Mucosa of rectum (tissue), 2 donors: ENCODE data around the gene IRF2BP1.
A peak's percentile ranks its signal among the peaks of the same experiment; 100 is the strongest.
"Not testable (repeated sequence)": the region's sequence is repeated elsewhere in the genome, so short reads cannot be mapped to it uniquely, and the experiment has no call there.

Experiments used
- H3K27ac ChIP-seq, 2 donors: one replicate each; pipeline ENCODE4 v1.7.0; 2013; ENCODE audit warnings: inconsistent platforms in 2 of 2, low read depth in 2 of 2, low read length in 2 of 2
- H3K27me3 ChIP-seq, 2 donors: one replicate each; pipeline ENCODE4 v1.7.0; 2013; ENCODE audit warnings: low read length in 2 of 2; ENCODE audit not compliant: control insufficient read depth in 2 of 2, insufficient read depth in 2 of 2
- H3K36me3 ChIP-seq, 2 donors: one replicate each; pipeline ENCODE4 v1.7.0; 2013; ENCODE audit warnings: low read length in 2 of 2; ENCODE audit not compliant: control insufficient read depth in 2 of 2, insufficient read depth in 2 of 2
- H3K4me1 ChIP-seq, 2 donors: one replicate each; pipeline ENCODE4 v1.7.0; 2013; ENCODE audit warnings: low read length in 2 of 2, mild to moderate bottlenecking in 1 of 2; ENCODE audit not compliant: control insufficient read depth in 2 of 2, insufficient read depth in 2 of 2
- H3K4me3 ChIP-seq, 2 donors: one replicate each; pipeline ENCODE4 v1.7.0; 2013; ENCODE audit warnings: low read length in 2 of 2
- H3K9ac ChIP-seq, 2 donors: one replicate each; pipeline ENCODE4 v1.7.0; 2013; ENCODE audit warnings: low read length in 2 of 2, low read depth in 1 of 2, mild to moderate bottlenecking in 1 of 2
- H3K9me3 ChIP-seq, 2 donors: one replicate each; pipeline ENCODE4 v1.7.0; 2013; ENCODE audit warnings: low read length in 2 of 2; ENCODE audit not compliant: control insufficient read depth in 2 of 2
- donor health status: healthy.
- donor health status: Normal muscosa, but diverticular disease.

The IRF2BP1 gene

GRCh38 chr19:45873219-45873772 lies 12.6 kb downstream of the IRF2BP1 start:
- Histone ChIP-seq H3K4me3 (no peak overlapping the region), H3K9me3 (no peaks in the 10 kb centered on the region), H3K9ac (peak overlapping the region in 1 of 2 donors; percentile 17), H3K36me3 (peaks cover 6 to 15% of the 10 kb centered on the region in 2 donors), H3K27ac (no peak overlapping the region), H3K4me1 (peaks cover 15 to 34% of the 10 kb centered on the region in 2 donors), H3K27me3 (no peaks in the 10 kb centered on the region)

DNA sequence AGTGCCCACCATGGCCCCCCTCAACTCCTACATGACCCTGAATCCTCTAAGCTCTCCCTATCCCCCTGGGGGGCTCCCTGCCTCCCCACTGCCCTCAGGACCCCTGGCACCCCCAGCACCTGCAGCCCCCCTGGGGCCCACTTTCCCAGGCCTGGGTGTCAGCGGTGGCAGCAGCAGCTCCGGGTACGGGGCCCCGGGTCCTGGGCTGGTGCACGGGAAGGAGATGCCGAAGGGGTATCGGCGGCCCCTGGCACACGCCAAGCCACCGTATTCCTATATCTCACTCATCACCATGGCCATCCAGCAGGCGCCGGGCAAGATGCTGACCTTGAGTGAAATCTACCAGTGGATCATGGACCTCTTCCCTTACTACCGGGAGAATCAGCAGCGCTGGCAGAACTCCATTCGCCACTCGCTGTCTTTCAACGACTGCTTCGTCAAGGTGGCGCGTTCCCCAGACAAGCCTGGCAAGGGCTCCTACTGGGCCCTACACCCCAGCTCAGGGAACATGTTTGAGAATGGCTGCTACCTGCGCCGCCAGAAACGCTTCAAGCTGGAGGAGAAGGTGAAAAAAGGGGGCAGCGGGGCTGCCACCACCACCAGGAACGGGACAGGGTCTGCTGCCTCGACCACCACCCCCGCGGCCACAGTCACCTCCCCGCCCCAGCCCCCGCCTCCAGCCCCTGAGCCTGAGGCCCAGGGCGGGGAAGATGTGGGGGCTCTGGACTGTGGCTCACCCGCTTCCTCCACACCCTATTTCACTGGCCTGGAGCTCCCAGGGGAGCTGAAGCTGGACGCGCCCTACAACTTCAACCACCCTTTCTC lies 13.6 kb downstream of the IRF2BP1 start:
- Histone ChIP-seq H3K9ac (no peak overlapping the region), H3K27ac (no peak overlapping the region), H3K27me3 (no peaks in the 10 kb centered on the region), H3K9me3 (no peaks in the 10 kb centered on the region), H3K4me1 (peaks cover 7 to 25% of the 10 kb centered on the region in 2 donors), H3K36me3 (peaks cover 6 to 15% of the 10 kb centered on the region in 2 donors), H3K4me3 (no peak overlapping the region)

DNA sequence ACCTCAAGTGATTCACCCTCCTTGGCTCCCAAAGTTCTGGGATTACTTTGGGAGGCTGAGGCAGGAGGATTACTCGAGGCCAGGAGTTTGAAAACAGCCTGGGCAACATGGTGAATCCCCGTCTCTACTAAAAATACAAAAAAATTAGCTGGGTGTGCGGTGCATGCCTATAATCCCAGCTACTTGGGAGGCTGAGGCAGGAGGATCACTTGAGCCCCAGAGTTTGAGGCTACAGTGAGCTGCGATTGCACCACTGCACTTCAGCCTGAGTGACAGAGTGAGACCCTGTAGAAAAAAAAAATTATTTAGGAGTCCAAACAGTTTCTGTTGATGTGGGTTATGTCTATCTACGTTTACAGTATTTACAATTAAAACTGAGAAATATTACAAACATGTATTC lies 15.1 kb downstream of the IRF2BP1 start:
- Histone ChIP-seq H3K4me1 (peaks cover 0 to 19% of the 10 kb centered on the region in 2 donors), H3K27ac (no peak overlapping the region), H3K4me3 (no peak overlapping the region), H3K27me3 (no peaks in the 10 kb centered on the region), H3K9me3 (no peaks in the 10 kb centered on the region), H3K36me3 (peaks cover 6 to 15% of the 10 kb centered on the region in 2 donors), H3K9ac (no peak overlapping the region)

DNA sequence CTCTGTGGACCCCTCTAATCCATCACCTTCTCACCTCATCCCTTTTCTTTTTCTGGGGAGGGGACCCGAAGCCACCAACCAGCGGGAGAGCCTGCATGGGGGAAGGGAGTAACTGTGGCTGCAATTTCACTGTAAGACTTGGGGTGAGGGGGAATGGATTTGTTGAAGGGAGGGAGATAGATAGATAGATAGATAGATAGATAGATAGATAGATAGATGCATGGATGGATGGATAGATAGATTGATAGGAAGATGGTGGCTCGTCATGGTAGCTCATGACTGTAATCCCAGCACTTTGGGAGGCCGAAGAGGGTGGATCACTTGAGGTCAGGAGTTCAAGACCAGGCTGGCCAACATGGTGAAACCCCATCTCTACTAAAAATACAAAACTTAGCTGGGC lies 18.7 kb downstream of the IRF2BP1 start:
- H3K9me3 ChIP-seq, H3K36me3 ChIP-seq, H3K27me3 ChIP-seq: not testable (repeated sequence)
- peak overlapping the region; percentile 81 to 86 for H3K9ac ChIP-seq
- H3K27ac ChIP-seq: peak overlapping the region; percentile 82 to 89
- peak overlapping the region; percentile 80 to 82 for H3K4me3 ChIP-seq
- peaks cover 10 to 11% of the 10 kb centered on the region in 2 donors for H3K4me1 ChIP-seq

- H3K27ac ChIP-seq: peak overlapping the region; percentile 82 to 89
- H3K27me3 ChIP-seq: no peaks in the 10 kb centered on the region
- no peaks in the 10 kb centered on the region for H3K9me3 ChIP-seq
- peak overlapping the region; percentile 81 to 86 for H3K9ac ChIP-seq
- H3K4me3 ChIP-seq: peak overlapping the region; percentile 80 to 82
- peaks cover 0 to 2% of the 10 kb centered on the region in 2 donors for H3K36me3 ChIP-seq
- H3K4me1 ChIP-seq: peaks cover 15% of the 10 kb centered on the region in 2 donors
Observed at GRCh38 chr19:45866400-45867176, 19.4 kb downstream of the IRF2BP1 start.

- H3K4me3 ChIP-seq: peak overlapping the region; percentile 80 to 82
Observed at GRCh38 chr19:45865269-45865948, 20.5 kb downstream of the IRF2BP1 start.

GRCh38 chr19:45864629-45865082 lies 21.3 kb downstream of the IRF2BP1 start:
- no peaks in the 10 kb centered on the region for H3K27me3 ChIP-seq
- no peaks in the 10 kb centered on the region for H3K9me3 ChIP-seq
- H3K4me1 ChIP-seq: peaks cover 15 to 20% of the 10 kb centered on the region in 2 donors
- H3K4me3 ChIP-seq: peak overlapping the region; percentile 80 to 82
- H3K9ac ChIP-seq: peak overlapping the region; percentile 75 to 86
- peaks cover 0 to under 1% of the 10 kb centered on the region in 2 donors for H3K36me3 ChIP-seq
- peak overlapping the region; percentile 82 to 89 for H3K27ac ChIP-seq

More at GRCh38 chr19:45865269-45865948, 20.5 kb downstream of the IRF2BP1 start:
- Histone ChIP-seq H3K9ac (peak overlapping the region; percentile 81 to 86), H3K27me3 (no peaks in the 10 kb centered on the region), H3K9me3 (no peaks in the 10 kb centered on the region), H3K36me3 (no peaks in the 10 kb centered on the region), H3K4me1 (peaks cover 15 to 20% of the 10 kb centered on the region in 2 donors), H3K27ac (peak overlapping the region; percentile 82 to 89)

GRCh38 chr19:45863840-45864628 lies 21.9 kb downstream of the IRF2BP1 start, which contains the start of gene FOXA3:
Gene FOXA3, plus strand, starts transcription at chr19:45864326. Its CDS starts 131 bp downstream, at chr19:45864457.
- Histone ChIP-seq H3K9ac (peak within 1 kb of the TSS; percentile 75 to 86), H3K27ac (peak within 1 kb of the TSS; percentile 89 to 96), H3K9me3 (no peaks in the 10 kb centered on the region), H3K36me3 (peaks cover 0 to 6% of the 10 kb centered on the region in 2 donors), H3K4me3 (peak within 1 kb of the TSS; percentile 80 to 82), H3K27me3 (no peaks in the 10 kb centered on the region), H3K4me1 (peaks cover 15 to 20% of the 10 kb centered on the region in 2 donors)

DNA sequence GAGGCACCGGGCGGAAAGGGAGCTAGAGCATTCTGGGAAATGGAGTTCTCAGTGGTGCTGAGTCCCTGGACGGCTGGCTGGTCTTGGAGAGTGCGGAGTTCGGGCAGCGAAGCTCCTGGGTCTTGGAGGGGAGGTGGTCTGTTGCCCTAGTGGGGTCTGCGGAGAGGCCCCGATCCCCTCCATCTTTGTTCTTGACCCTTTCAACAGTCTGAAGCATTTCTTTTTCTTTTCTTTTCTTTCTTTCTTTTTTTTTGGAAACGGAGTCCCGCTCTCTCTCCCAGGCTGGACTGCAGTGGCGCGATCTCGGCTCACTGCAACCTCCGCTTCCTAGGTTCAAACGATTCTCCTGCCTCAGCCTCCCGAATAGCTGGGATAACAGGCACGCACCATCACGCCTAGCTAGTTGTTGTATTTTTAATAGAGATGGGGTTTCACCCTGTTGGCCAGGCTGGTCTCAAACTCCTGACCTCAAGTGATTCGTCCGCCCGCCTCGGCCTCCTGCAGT lies 22.6 kb downstream of the IRF2BP1 start:
- Histone ChIP-seq H3K9ac (peak overlapping the region; percentile 70 to 86), H3K9me3 (no peaks in the 10 kb centered on the region), H3K27me3 (no peaks in the 10 kb centered on the region), H3K27ac (peak overlapping the region; percentile 68 to 96), H3K4me3 (peak overlapping the region; percentile 80 to 82), H3K4me1 (peaks cover 15 to 20% of the 10 kb centered on the region in 2 donors), H3K36me3 (peaks cover 0 to 6% of the 10 kb centered on the region in 2 donors)
